Measurements from ENCODE around the gene TMEM135. TPM values are rescaled to one million over a fixed set of nuclear protein-coding genes. Genes with fewer than 3 reads are reported as not detected.

TMEM135 gene
- total RNA-seq, 1 donor: 35.8 TPM

DNA sequence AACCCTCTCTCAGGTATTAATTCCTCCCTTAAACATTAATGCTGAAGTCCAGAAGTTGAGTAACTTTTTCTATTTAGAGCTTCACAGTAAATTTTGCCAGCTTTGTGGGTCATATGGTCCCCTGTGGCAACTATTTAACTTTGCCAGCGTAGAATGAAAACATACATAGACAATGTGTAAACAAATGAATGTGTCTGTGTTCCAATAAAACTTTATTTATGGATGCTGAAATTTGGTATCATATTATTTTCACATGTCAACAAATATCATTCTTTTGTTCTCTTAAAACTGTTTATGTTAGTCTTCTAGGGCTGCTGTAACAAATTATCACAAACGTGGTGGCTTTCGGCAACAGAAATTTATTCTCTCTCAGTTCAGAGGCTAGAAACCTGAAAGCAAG is 85.1 kb downstream of the TMEM135 start:
- Histone ChIP-seq H3K27me3 (ENCODE audit: insufficient read depth, low read length) (no peaks in the 10 kb centered on the region), H3K36me3 (ENCODE audit: insufficient read depth, low read length) (no peaks in the 10 kb centered on the region), H3K79me2 (ENCODE audit: insufficient read depth, low read length) (no peaks in the 10 kb centered on the region), H3K4me3 (ENCODE audit: insufficient read depth, low read length) (no peak overlapping the region), H4K20me1 (ENCODE audit: insufficient read depth, low read length) (no peaks in the 10 kb centered on the region), H3K4me1 (ENCODE audit: insufficient read depth, low read length) (no peaks in the 10 kb centered on the region), H3K27ac (ENCODE audit: low read depth, low read length) (no peak overlapping the region), H3K9me3 (ENCODE audit: low read depth, low read length) (no peaks in the 10 kb centered on the region), H2AFZ (ENCODE audit: low read length) (no peak overlapping the region), H3K4me2 (ENCODE audit: insufficient read depth, low read length) (no peak overlapping the region)
- TF ChIP-seq CTCF (IDR thresholded peaks at IDR 0.05; ENCODE audit: extremely low read depth, low read depth, low read length): no peak
- DNase-seq (ENCODE audit: insufficient read length, low spot score, missing footprints): no peak

DNA sequence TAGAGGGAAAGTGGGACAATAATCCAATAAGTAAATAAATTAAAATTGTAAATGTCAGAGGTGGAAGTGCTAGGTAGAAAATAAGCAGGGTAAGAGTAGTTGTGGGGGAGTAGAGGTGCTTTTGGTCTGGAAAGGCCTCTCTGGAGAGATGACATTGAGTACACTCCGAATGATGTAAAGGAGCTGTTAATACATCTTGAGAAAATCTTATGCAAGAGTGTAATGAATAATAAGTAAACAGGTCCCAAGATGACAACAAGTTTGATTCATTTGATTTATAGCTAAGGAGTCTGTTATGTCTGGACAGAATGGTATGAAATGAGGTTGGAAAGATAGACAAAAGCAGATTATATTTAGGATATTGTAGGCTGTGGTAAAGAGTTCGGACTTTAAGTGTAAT is 87.5 kb downstream of the TMEM135 start:
- no peaks in the 10 kb centered on the region for H3K27me3 ChIP-seq (ENCODE audit: insufficient read depth, low read length)
- H3K79me2 ChIP-seq (ENCODE audit: insufficient read depth, low read length): no peaks in the 10 kb centered on the region
- no peak overlapping the region for H3K27ac ChIP-seq (ENCODE audit: low read depth, low read length)
- H4K20me1 ChIP-seq (ENCODE audit: insufficient read depth, low read length): no peaks in the 10 kb centered on the region
- H2AFZ ChIP-seq (ENCODE audit: low read length): no peak overlapping the region
- no peak overlapping the region for H3K4me2 ChIP-seq (ENCODE audit: insufficient read depth, low read length)
- TF ChIP-seq CTCF (IDR thresholded peaks at IDR 0.05; ENCODE audit: extremely low read depth, low read depth, low read length): no peak
- DNase-seq (ENCODE audit: insufficient read length, low spot score, missing footprints): no peak
- H3K4me1 ChIP-seq (ENCODE audit: insufficient read depth, low read length): no peaks in the 10 kb centered on the region
- no peak overlapping the region for H3K4me3 ChIP-seq (ENCODE audit: insufficient read depth, low read length)
- H3K9me3 ChIP-seq (ENCODE audit: low read depth, low read length): no peaks in the 10 kb centered on the region
- no peaks in the 10 kb centered on the region for H3K36me3 ChIP-seq (ENCODE audit: insufficient read depth, low read length)

DNA sequence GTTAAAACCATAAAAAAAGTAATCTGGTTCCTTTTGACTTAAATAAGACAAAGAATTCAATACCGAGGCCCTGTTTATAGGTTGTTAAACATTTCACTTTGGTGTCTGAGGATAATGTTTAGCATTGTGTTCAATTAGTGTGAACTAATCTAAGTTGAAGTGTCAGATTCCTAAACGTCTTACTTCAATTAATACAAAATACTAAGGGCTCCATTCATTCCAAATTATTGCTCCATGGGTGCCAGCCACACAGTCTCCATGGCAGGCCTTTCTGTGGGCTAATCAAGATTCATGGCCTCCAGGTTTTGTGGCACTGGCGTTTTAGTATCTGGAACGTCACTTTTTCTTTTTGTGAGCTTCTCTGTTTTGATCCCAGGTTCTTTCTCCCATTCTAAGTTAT is 89.4 kb downstream of the TMEM135 start:
- H2AFZ ChIP-seq (ENCODE audit: low read length): no peak overlapping the region
- no peaks in the 10 kb centered on the region for H3K79me2 ChIP-seq (ENCODE audit: insufficient read depth, low read length)
- H3K27me3 ChIP-seq (ENCODE audit: insufficient read depth, low read length): no peaks in the 10 kb centered on the region
- H3K4me2 ChIP-seq (ENCODE audit: insufficient read depth, low read length): no peak overlapping the region
- no peaks in the 10 kb centered on the region for H4K20me1 ChIP-seq (ENCODE audit: insufficient read depth, low read length)
- no peak for TF ChIP-seq CTCF (IDR thresholded peaks at IDR 0.05; ENCODE audit: extremely low read depth, low read depth, low read length)
- no peaks in the 10 kb centered on the region for H3K36me3 ChIP-seq (ENCODE audit: insufficient read depth, low read length)
- no peaks in the 10 kb centered on the region for H3K4me1 ChIP-seq (ENCODE audit: insufficient read depth, low read length)
- no peak for DNase-seq (ENCODE audit: insufficient read length, low spot score, missing footprints)
- no peak overlapping the region for H3K27ac ChIP-seq (ENCODE audit: low read depth, low read length)
- H3K4me3 ChIP-seq (ENCODE audit: insufficient read depth, low read length): no peak overlapping the region
- no peaks in the 10 kb centered on the region for H3K9me3 ChIP-seq (ENCODE audit: low read depth, low read length)

DNA sequence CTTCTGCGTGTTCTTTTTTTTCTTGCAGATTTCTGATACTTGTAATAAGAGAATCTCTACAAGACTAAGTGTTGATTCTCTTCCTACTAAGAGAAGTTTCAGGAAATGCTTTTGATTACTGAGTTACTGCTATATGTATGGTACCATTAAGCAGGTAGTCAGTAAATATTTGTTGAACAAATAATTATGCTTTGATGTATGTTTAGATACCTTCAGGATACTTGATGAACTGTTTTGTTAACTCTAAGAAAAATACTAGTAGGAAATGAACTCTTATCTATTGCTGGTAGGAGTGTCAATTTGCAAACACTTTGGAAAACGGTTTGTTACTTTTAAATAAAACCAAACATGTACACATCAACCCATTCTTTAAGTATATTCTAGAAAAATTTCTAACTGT is 90.6 kb downstream of the TMEM135 start:
- no peak for TF ChIP-seq CTCF (IDR thresholded peaks at IDR 0.05; ENCODE audit: extremely low read depth, low read depth, low read length)
- H3K27ac ChIP-seq (ENCODE audit: low read depth, low read length): no peak overlapping the region

More for the DNA sequence above, 90.6 kb downstream of the TMEM135 start:
- DNase-seq (ENCODE audit: insufficient read length, low spot score, missing footprints): no peak
- Histone ChIP-seq H2AFZ (ENCODE audit: low read length) (no peak overlapping the region), H4K20me1 (ENCODE audit: insufficient read depth, low read length) (no peaks in the 10 kb centered on the region), H3K4me1 (ENCODE audit: insufficient read depth, low read length) (no peaks in the 10 kb centered on the region), H3K36me3 (ENCODE audit: insufficient read depth, low read length) (no peaks in the 10 kb centered on the region), H3K4me2 (ENCODE audit: insufficient read depth, low read length) (no peak overlapping the region), H3K9me3 (ENCODE audit: low read depth, low read length) (no peaks in the 10 kb centered on the region), H3K27me3 (ENCODE audit: insufficient read depth, low read length) (no peaks in the 10 kb centered on the region), H3K79me2 (ENCODE audit: insufficient read depth, low read length) (no peaks in the 10 kb centered on the region), H3K4me3 (ENCODE audit: insufficient read depth, low read length) (no peak overlapping the region)

Measured in osteoblast (primary cell).